ENCODE data around the gene MARK3.

DNA sequence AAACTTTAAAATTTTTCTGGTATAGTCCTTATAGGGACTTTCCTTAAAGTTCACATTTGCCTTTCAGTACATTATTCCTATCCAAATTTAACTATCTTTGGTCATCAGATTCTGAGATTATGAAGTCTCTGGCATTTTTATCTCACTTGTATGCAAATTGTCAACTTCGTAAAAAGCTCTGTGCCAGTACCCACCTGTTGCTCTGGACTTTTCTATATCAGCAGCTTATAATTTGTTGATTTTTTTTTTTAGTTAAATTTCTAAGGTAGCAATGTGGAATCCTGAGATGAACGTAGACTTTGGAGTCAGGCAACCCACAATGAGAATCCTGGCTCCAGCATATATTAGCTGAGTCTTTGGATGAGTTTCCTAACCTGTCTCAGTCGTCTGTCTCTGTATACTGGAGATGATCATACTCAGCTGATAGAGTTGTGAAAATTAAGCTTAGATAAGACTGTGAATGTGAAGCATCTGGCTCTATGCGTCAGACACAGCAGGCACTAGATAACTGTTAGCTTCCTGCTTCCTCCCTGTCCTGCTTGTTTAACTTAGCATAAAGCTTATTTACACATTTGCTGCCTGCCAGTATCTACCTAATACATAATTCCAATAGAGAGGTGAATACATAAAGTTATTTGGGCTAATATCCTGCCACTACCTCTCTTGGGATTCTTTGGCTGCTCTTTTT is 59.8 kb downstream of the MARK3 start:
- TF ChIP-seq, protein P1, sequence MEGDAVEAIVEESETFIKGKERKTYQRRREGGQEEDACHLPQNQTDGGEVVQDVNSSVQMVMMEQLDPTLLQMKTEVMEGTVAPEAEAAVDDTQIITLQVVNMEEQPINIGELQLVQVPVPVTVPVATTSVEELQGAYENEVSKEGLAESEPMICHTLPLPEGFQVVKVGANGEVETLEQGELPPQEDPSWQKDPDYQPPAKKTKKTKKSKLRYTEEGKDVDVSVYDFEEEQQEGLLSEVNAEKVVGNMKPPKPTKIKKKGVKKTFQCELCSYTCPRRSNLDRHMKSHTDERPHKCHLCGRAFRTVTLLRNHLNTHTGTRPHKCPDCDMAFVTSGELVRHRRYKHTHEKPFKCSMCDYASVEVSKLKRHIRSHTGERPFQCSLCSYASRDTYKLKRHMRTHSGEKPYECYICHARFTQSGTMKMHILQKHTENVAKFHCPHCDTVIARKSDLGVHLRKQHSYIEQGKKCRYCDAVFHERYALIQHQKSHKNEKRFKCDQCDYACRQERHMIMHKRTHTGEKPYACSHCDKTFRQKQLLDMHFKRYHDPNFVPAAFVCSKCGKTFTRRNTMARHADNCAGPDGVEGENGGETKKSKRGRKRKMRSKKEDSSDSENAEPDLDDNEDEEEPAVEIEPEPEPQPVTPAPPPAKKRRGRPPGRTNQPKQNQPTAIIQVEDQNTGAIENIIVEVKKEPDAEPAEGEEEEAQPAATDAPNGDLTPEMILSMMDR (IDR thresholded peaks at IDR 0.05): no peak
- TF ChIP-seq POLR2A (IDR thresholded peaks at IDR 0.05): no peak
